ENCODE results near the gene KCNJ9.
"Not testable (repeated sequence)": the region's sequence is repeated elsewhere in the genome, so short reads cannot be mapped to it uniquely, and the experiment has no call there.

The KCNJ9 gene

GRCh38 chr1:160101717-160102522 is 20.6 kb downstream of the KCNJ9 start:
- peak overlapping the region in 2 of 5 donors; percentile 32 to 41 for H3K4me3 ChIP-seq (ENCODE audit: low read depth in 1 of 5, low read length in 5 of 5)

GRCh38 chr1:160103658-160104408 is 22.5 kb downstream of the KCNJ9 start:
- H3K4me1 ChIP-seq (ENCODE audit: control insufficient read depth in 5 of 5, insufficient read depth in 5 of 5, low read length in 5 of 5), result peaks cover 7 to 42% (median 22%) of the 10 kb centered on the region in 5 donors
- H3K27ac ChIP-seq (ENCODE audit: low read depth, low read length), result no peak overlapping the region
- H3K9ac ChIP-seq (ENCODE audit: low read length in 5 of 5), result no peak overlapping the region
- H3K27me3 ChIP-seq (ENCODE audit: control insufficient read depth in 5 of 5, insufficient read depth in 4 of 5, low read length in 5 of 5), result no peaks in the 10 kb centered on the region
- H3K36me3 ChIP-seq (ENCODE audit: control insufficient read depth in 5 of 5, insufficient read depth in 5 of 5, low read length in 5 of 5), result no peaks in the 10 kb centered on the region
- no peak overlapping the region for H3K4me3 ChIP-seq (ENCODE audit: low read depth in 1 of 5, low read length in 5 of 5)
- H3K9me3 ChIP-seq (ENCODE audit: control insufficient read depth in 5 of 5, low read length in 5 of 5), result no peaks in the 10 kb centered on the region

More at GRCh38 chr1:160101717-160102522, 20.6 kb downstream of the KCNJ9 start:
- H3K9ac ChIP-seq (ENCODE audit: low read length in 5 of 5), result no peak overlapping the region
- H3K27ac ChIP-seq (ENCODE audit: low read depth, low read length), result no peak overlapping the region
- no peaks in the 10 kb centered on the region for H3K27me3 ChIP-seq (ENCODE audit: control insufficient read depth in 5 of 5, insufficient read depth in 4 of 5, low read length in 5 of 5)
- H3K36me3 ChIP-seq (ENCODE audit: control insufficient read depth in 5 of 5, insufficient read depth in 5 of 5, low read length in 5 of 5), result no peaks in the 10 kb centered on the region
- H3K9me3 ChIP-seq (ENCODE audit: control insufficient read depth in 5 of 5, low read length in 5 of 5), result no peaks in the 10 kb centered on the region
- H3K4me1 ChIP-seq (ENCODE audit: control insufficient read depth in 5 of 5, insufficient read depth in 5 of 5, low read length in 5 of 5), result peaks cover 15 to 51% (median 35%) of the 10 kb centered on the region in 5 donors

GRCh38 chr1:160104486-160104885 is 23.1 kb downstream of the KCNJ9 start:
- Histone ChIP-seq H3K4me1 (ENCODE audit: control insufficient read depth in 5 of 5, insufficient read depth in 5 of 5, low read length in 5 of 5) (peaks cover 7 to 42% (median 21%) of the 10 kb centered on the region in 5 donors), H3K4me3 (ENCODE audit: low read depth in 1 of 5, low read length in 5 of 5) (no peak overlapping the region), H3K9me3 (ENCODE audit: control insufficient read depth in 5 of 5, low read length in 5 of 5) (no peaks in the 10 kb centered on the region), H3K27me3 (ENCODE audit: control insufficient read depth in 5 of 5, insufficient read depth in 4 of 5, low read length in 5 of 5) (no peaks in the 10 kb centered on the region), H3K36me3 (ENCODE audit: control insufficient read depth in 5 of 5, insufficient read depth in 5 of 5, low read length in 5 of 5) (no peaks in the 10 kb centered on the region), H3K27ac (ENCODE audit: low read depth, low read length) (no peak overlapping the region), H3K9ac (ENCODE audit: low read length in 5 of 5) (no peak overlapping the region)

- Histone ChIP-seq H3K9ac (ENCODE audit: low read length in 5 of 5) (no peak overlapping the region), H3K36me3 (ENCODE audit: control insufficient read depth in 5 of 5, insufficient read depth in 5 of 5, low read length in 5 of 5) (no peaks in the 10 kb centered on the region), H3K9me3 (ENCODE audit: control insufficient read depth in 5 of 5, low read length in 5 of 5) (no peaks in the 10 kb centered on the region), H3K27ac (ENCODE audit: low read depth, low read length) (no peak overlapping the region), H3K4me3 (ENCODE audit: low read depth in 1 of 5, low read length in 5 of 5) (no peak overlapping the region), H3K4me1 (ENCODE audit: control insufficient read depth in 5 of 5, insufficient read depth in 5 of 5, low read length in 5 of 5) (peaks cover 7 to 40% (median 24%) of the 10 kb centered on the region in 5 donors), H3K27me3 (ENCODE audit: control insufficient read depth in 5 of 5, insufficient read depth in 4 of 5, low read length in 5 of 5) (no peaks in the 10 kb centered on the region)
Observed at GRCh38 chr1:160105155-160105554, 23.8 kb downstream of the KCNJ9 start.

- H3K4me3 ChIP-seq (ENCODE audit: low read depth in 1 of 5, low read length in 5 of 5), result no peak overlapping the region
- no peak overlapping the region for H3K27ac ChIP-seq (ENCODE audit: low read depth, low read length)
- H3K36me3 ChIP-seq (ENCODE audit: control insufficient read depth in 5 of 5, insufficient read depth in 5 of 5, low read length in 5 of 5), result no peaks in the 10 kb centered on the region
- no peaks in the 10 kb centered on the region for H3K9me3 ChIP-seq (ENCODE audit: control insufficient read depth in 5 of 5, low read length in 5 of 5)
- H3K4me1 ChIP-seq (ENCODE audit: control insufficient read depth in 5 of 5, insufficient read depth in 5 of 5, low read length in 5 of 5), result peaks cover under 1 to 28% (median 20%) of the 10 kb centered on the region in 5 donors
- no peak overlapping the region for H3K9ac ChIP-seq (ENCODE audit: low read length in 5 of 5)
- H3K27me3 ChIP-seq (ENCODE audit: control insufficient read depth in 5 of 5, insufficient read depth in 4 of 5, low read length in 5 of 5), result no peaks in the 10 kb centered on the region
Observed at GRCh38 chr1:160107512-160107911, 26.2 kb downstream of the KCNJ9 start.

- H3K36me3 ChIP-seq (ENCODE audit: control insufficient read depth in 5 of 5, insufficient read depth in 5 of 5, low read length in 5 of 5), result no peaks in the 10 kb centered on the region
- no peak overlapping the region for H3K27ac ChIP-seq (ENCODE audit: low read depth, low read length)
- H3K9ac ChIP-seq (ENCODE audit: low read length in 5 of 5), result no peak overlapping the region
- no peaks in the 10 kb centered on the region for H3K27me3 ChIP-seq (ENCODE audit: control insufficient read depth in 5 of 5, insufficient read depth in 4 of 5, low read length in 5 of 5)
- peaks cover 4 to 35% (median 31%) of the 10 kb centered on the region in 5 donors for H3K4me1 ChIP-seq (ENCODE audit: control insufficient read depth in 5 of 5, insufficient read depth in 5 of 5, low read length in 5 of 5)
- no peak overlapping the region for H3K4me3 ChIP-seq (ENCODE audit: low read depth in 1 of 5, low read length in 5 of 5)
- H3K9me3 ChIP-seq (ENCODE audit: control insufficient read depth in 5 of 5, low read length in 5 of 5), result no peaks in the 10 kb centered on the region
Observed at GRCh38 chr1:160108888-160109662, 27.7 kb downstream of the KCNJ9 start.

- Histone ChIP-seq H3K4me3 (ENCODE audit: low read depth in 1 of 5, low read length in 5 of 5) (no peak overlapping the region), H3K36me3 (ENCODE audit: control insufficient read depth in 5 of 5, insufficient read depth in 5 of 5, low read length in 5 of 5) (no peaks in the 10 kb centered on the region), H3K27me3 (ENCODE audit: control insufficient read depth in 5 of 5, insufficient read depth in 4 of 5, low read length in 5 of 5) (no peaks in the 10 kb centered on the region), H3K27ac (ENCODE audit: low read depth, low read length) (no peak overlapping the region), H3K4me1 (ENCODE audit: control insufficient read depth in 5 of 5, insufficient read depth in 5 of 5, low read length in 5 of 5) (peaks cover 4 to 31% (median 29%) of the 10 kb centered on the region in 5 donors), H3K9ac (ENCODE audit: low read length in 5 of 5) (no peak overlapping the region), H3K9me3 (ENCODE audit: control insufficient read depth in 5 of 5, low read length in 5 of 5) (no peaks in the 10 kb centered on the region)
Observed at GRCh38 chr1:160109686-160110085, 28.3 kb downstream of the KCNJ9 start.

GRCh38 chr1:160111462-160111861 is 30.1 kb downstream of the KCNJ9 start:
- H3K27me3 ChIP-seq (ENCODE audit: control insufficient read depth in 5 of 5, insufficient read depth in 4 of 5, low read length in 5 of 5); H3K9me3 ChIP-seq (ENCODE audit: control insufficient read depth in 5 of 5, low read length in 5 of 5); H3K4me3 ChIP-seq (ENCODE audit: low read depth in 1 of 5, low read length in 5 of 5); H3K27ac ChIP-seq (ENCODE audit: low read depth, low read length); H3K9ac ChIP-seq (ENCODE audit: low read length in 5 of 5); H3K36me3 ChIP-seq (ENCODE audit: control insufficient read depth in 5 of 5, insufficient read depth in 5 of 5, low read length in 5 of 5): not testable (repeated sequence)
- peaks cover 4 to 43% (median 35%) of the 10 kb centered on the region in 5 donors for H3K4me1 ChIP-seq (ENCODE audit: control insufficient read depth in 5 of 5, insufficient read depth in 5 of 5, low read length in 5 of 5)

- Histone ChIP-seq H3K4me1 (ENCODE audit: control insufficient read depth in 5 of 5, insufficient read depth in 5 of 5, low read length in 5 of 5) (peaks cover 4 to 52% (median 44%) of the 10 kb centered on the region in 5 donors), H3K4me3 (ENCODE audit: low read depth in 1 of 5, low read length in 5 of 5) (no peak overlapping the region), H3K36me3 (ENCODE audit: control insufficient read depth in 5 of 5, insufficient read depth in 5 of 5, low read length in 5 of 5) (no peaks in the 10 kb centered on the region), H3K27me3 (ENCODE audit: control insufficient read depth in 5 of 5, insufficient read depth in 4 of 5, low read length in 5 of 5) (no peaks in the 10 kb centered on the region), H3K9me3 (ENCODE audit: control insufficient read depth in 5 of 5, low read length in 5 of 5) (no peaks in the 10 kb centered on the region), H3K9ac (ENCODE audit: low read length in 5 of 5) (no peak overlapping the region), H3K27ac (ENCODE audit: low read depth, low read length) (no peak overlapping the region)
Observed at GRCh38 chr1:160112357-160112756, 31.0 kb downstream of the KCNJ9 start.

Measured in subcutaneous abdominal adipose tissue (tissue), 5 donors.